Upper lobe of left lung (tissue), 4 donors: ENCODE measurements around the gene GPATCH11.

Experiments
- EP300 ChIP-seq, 4 donors: sonication (generic); formaldehyde crosslinking; IDR thresholded peaks; one replicate each; pipeline ENCODE4 v1.5.1; 2017; ENCODE audit warnings: antibody characterized with exemption in 4 of 4, control low read depth in 2 of 4
- POLR2A ChIP-seq, 4 donors: fragments of 450-650 bp; IDR thresholded peaks; one replicate each; pipeline ENCODE4 v1.5.1; 2016 to 2017; ENCODE audit warnings: antibody characterized with exemption in 4 of 4, mild to moderate bottlenecking in 2 of 4
- POLR2AphosphoS5 ChIP-seq, 2 donors: sonication (generic); formaldehyde crosslinking; IDR thresholded peaks; one replicate each; pipeline ENCODE4 v1.5.1; 2017; ENCODE audit warnings: antibody characterized with exemption in 2 of 2
- TF ChIP-seq, protein P1 (sequence below), 6 experiments: fragments of 450-650 bp in 4 of 6; fragments of 200-600 bp in 2 of 6; sonication (generic) in 2 of 6; IDR thresholded peaks; one replicate each; pipeline ENCODE4 v1.5.1; 2016 to 2019; ENCODE audit warnings: antibody characterized with exemption in 6 of 6

- TF ChIP-seq POLR2A (IDR thresholded peaks at IDR 0.05) (no peak), POLR2AphosphoS5 (IDR thresholded peaks at IDR 0.05) (no peak), EP300 (IDR thresholded peaks at IDR 0.05) (no peak)
- TF ChIP-seq, protein P1, sequence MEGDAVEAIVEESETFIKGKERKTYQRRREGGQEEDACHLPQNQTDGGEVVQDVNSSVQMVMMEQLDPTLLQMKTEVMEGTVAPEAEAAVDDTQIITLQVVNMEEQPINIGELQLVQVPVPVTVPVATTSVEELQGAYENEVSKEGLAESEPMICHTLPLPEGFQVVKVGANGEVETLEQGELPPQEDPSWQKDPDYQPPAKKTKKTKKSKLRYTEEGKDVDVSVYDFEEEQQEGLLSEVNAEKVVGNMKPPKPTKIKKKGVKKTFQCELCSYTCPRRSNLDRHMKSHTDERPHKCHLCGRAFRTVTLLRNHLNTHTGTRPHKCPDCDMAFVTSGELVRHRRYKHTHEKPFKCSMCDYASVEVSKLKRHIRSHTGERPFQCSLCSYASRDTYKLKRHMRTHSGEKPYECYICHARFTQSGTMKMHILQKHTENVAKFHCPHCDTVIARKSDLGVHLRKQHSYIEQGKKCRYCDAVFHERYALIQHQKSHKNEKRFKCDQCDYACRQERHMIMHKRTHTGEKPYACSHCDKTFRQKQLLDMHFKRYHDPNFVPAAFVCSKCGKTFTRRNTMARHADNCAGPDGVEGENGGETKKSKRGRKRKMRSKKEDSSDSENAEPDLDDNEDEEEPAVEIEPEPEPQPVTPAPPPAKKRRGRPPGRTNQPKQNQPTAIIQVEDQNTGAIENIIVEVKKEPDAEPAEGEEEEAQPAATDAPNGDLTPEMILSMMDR (IDR thresholded peaks at IDR 0.05) = no peak
These were observed 64.0 kb downstream of the GPATCH11 start for GRCh38 chr2:37148325-37148724.
